ENCODE results near the gene OR2K2.
"Not testable (repeated sequence)": the region's sequence is repeated elsewhere in the genome, so short reads cannot be mapped to it uniquely, and the experiment has no call there.

Gene OR2K2

GRCh38 chr9:111298111-111298510 lies 31.9 kb downstream of the OR2K2 start:
- peak; percentile 45 for DNase-seq (ENCODE audit: low read depth)

- DNase-seq (ENCODE audit: low read depth), result no peak
Measured at GRCh38 chr9:111297066-111297824, 32.8 kb downstream of the OR2K2 start.

- DNase-seq (ENCODE audit: low read depth), result no peak
Measured at GRCh38 chr9:111294691-111295451, 35.2 kb downstream of the OR2K2 start.

GRCh38 chr9:111287127-111287526 lies 42.9 kb downstream of the OR2K2 start:
- DNase-seq (ENCODE audit: low read depth), result no peak

- no peak for DNase-seq (ENCODE audit: low read depth)
Measured at GRCh38 chr9:111284703-111285102, 45.3 kb downstream of the OR2K2 start.

GRCh38 chr9:111282845-111283244 lies 47.2 kb downstream of the OR2K2 start:
- no peak for DNase-seq (ENCODE audit: low read depth)

- not testable (repeated sequence) for DNase-seq (ENCODE audit: low read depth)
Measured at GRCh38 chr9:111280795-111281194, 49.2 kb downstream of the OR2K2 start.
